ENCODE results near the gene DDX59. TPM values are rescaled to one million over a fixed set of nuclear protein-coding genes. Genes with fewer than 3 reads are reported as not detected.

Gene DDX59
- total RNA-seq, 1 experiment from 2014 or later: 35.9 TPM

DNA sequence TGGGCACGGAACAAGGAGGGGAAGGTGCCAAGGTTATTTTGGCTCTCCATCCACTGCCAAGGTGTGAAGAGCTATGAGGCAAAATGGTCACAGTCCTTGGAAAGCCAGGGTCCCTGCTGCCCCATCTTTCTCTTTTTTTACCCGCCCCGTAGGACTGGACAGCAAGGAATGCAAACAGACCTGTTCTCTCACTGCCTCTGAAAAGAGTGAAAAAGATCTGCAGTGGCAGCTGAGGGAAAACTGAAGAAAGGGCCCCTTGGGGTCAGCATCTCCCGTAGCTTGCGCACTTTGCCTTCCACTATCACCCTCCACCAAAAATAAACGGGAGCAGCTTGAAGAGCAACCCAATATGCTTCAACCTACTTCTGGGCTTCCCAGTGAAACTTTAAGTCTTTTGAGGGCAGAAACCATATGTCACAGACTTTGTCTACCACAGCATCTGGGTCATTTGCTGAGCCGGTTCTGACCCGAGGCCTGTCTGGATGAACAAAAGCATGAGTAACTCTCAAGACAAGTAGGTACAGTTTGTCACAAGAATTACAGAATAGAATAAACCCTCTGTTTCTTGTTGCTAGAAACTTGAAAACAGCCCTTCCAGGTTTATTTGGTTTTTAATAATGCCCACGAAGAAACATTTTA lies 39.7 kb downstream of the DDX59 start:
- Histone ChIP-seq H3K79me2 (ENCODE audit: low read depth) (no peaks in the 10 kb centered on the region), H3F3A (ENCODE audit: insufficient read depth, low read depth) (no peaks in the 10 kb centered on the region), H3K36me3 (ENCODE audit: low read depth) (no peaks in the 10 kb centered on the region), H3K27me3 (ENCODE audit: insufficient read depth, low read depth) (no peaks in the 10 kb centered on the region), H3K4me2 (no peak overlapping the region), H3K4me1 (replicated peaks; ENCODE audit: insufficient read depth) (no peaks in the 10 kb centered on the region; the same call in 1 of the 2 replicates), H4K20me1 (ENCODE audit: insufficient read depth) (no peaks in the 10 kb centered on the region), H2AFZ (no peak overlapping the region), H3K9me3 (ENCODE audit: insufficient read depth, low read depth) (no peaks in the 10 kb centered on the region), H3K27ac (no peak overlapping the region), H3K4me3 (no peak overlapping the region), H3K9me2 (ENCODE audit: insufficient read depth) (no peaks in the 10 kb centered on the region)
- peak in 1 of 2 experiments; percentile 40 for DNase-seq
- no TSS peak for BruUV-seq (replicated peaks)
- ChIA-PET CTCF (interaction anchor here (0.6 kb wide), 1 partner anchor 38 kb away, joined by 6 read pairs; no protein-coding TSS in a partner anchor), POLR2A (ENCODE audit: unreplicated experiment) (interaction anchor here (0.6 kb wide), 1 partner anchor 40 kb away, joined by 4 read pairs; the partner anchor contains the start of gene DDX59)
- intact Hi-C loops (cut with micrococcal nuclease; ENCODE audit: unreplicated experiment): no loop called here
- TF ChIP-seq, protein P1, sequence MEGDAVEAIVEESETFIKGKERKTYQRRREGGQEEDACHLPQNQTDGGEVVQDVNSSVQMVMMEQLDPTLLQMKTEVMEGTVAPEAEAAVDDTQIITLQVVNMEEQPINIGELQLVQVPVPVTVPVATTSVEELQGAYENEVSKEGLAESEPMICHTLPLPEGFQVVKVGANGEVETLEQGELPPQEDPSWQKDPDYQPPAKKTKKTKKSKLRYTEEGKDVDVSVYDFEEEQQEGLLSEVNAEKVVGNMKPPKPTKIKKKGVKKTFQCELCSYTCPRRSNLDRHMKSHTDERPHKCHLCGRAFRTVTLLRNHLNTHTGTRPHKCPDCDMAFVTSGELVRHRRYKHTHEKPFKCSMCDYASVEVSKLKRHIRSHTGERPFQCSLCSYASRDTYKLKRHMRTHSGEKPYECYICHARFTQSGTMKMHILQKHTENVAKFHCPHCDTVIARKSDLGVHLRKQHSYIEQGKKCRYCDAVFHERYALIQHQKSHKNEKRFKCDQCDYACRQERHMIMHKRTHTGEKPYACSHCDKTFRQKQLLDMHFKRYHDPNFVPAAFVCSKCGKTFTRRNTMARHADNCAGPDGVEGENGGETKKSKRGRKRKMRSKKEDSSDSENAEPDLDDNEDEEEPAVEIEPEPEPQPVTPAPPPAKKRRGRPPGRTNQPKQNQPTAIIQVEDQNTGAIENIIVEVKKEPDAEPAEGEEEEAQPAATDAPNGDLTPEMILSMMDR (conservative IDR thresholded peaks at IDR 0.05): no peak
- TF ChIP-seq EZH2 (IDR thresholded peaks at IDR 0.05; ENCODE audit: low read depth): no peak

DNA sequence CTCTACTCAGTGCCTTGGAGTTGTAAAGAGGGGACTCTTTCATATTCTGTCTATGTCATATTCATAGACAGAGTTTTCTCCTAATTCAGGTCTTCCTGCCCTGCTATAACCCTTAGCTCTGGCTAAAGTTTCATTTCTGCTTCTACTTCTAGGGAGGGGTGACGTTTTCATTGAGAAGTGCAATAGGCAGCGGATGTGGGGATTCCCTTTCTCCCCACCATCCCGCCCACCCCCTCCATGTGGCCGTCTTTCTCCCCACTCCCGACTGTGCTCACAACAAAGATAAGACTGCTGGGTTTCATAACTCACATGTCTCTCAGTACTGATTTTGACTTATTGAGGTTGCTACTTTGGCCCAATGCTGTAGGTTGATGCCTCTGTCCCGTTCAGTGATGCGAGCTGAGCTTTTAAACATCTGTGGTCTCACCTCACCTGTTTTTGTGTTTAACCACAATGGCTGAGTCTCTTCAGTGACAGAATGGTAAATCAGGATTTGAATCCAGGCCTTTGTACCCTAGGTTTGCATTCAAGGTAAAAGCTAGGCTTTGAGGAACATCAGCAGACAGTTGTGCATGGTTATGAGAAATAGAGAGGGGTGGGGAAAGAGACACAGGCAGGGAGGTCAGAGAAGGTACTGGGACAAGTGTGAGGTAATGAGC lies 41.4 kb downstream of the DDX59 start:
- H3K27me3 ChIP-seq (ENCODE audit: insufficient read depth, low read depth): no peaks in the 10 kb centered on the region
- H3K36me3 ChIP-seq (ENCODE audit: low read depth): no peaks in the 10 kb centered on the region
- intact Hi-C loops (cut with micrococcal nuclease; ENCODE audit: unreplicated experiment): no loop called here
- H3K9me2 ChIP-seq (ENCODE audit: insufficient read depth): no peaks in the 10 kb centered on the region
- H3K4me1 ChIP-seq (replicated peaks; ENCODE audit: insufficient read depth): no peaks in the 10 kb centered on the region; the same call in 1 of the 2 replicates
- ChIA-PET POLR2A (ENCODE audit: unreplicated experiment) (no interaction called here), CTCF (no interaction called here)
- no peaks in the 10 kb centered on the region for H3K79me2 ChIP-seq (ENCODE audit: low read depth)
- H3K27ac ChIP-seq: no peak overlapping the region
- TF ChIP-seq, protein P1 (conservative IDR thresholded peaks at IDR 0.05): no peak
- no peak for TF ChIP-seq EZH2 (IDR thresholded peaks at IDR 0.05; ENCODE audit: low read depth)
- no TSS peak for BruUV-seq (replicated peaks)
- H4K20me1 ChIP-seq (ENCODE audit: insufficient read depth): no peaks in the 10 kb centered on the region
- no peak overlapping the region for H2AFZ ChIP-seq
- H3K9me3 ChIP-seq (ENCODE audit: insufficient read depth, low read depth): no peaks in the 10 kb centered on the region
- H3K4me2 ChIP-seq: no peak overlapping the region
- no peak overlapping the region for H3K4me3 ChIP-seq
- DNase-seq: no peak
- H3F3A ChIP-seq (ENCODE audit: insufficient read depth, low read depth): no peaks in the 10 kb centered on the region

DNA sequence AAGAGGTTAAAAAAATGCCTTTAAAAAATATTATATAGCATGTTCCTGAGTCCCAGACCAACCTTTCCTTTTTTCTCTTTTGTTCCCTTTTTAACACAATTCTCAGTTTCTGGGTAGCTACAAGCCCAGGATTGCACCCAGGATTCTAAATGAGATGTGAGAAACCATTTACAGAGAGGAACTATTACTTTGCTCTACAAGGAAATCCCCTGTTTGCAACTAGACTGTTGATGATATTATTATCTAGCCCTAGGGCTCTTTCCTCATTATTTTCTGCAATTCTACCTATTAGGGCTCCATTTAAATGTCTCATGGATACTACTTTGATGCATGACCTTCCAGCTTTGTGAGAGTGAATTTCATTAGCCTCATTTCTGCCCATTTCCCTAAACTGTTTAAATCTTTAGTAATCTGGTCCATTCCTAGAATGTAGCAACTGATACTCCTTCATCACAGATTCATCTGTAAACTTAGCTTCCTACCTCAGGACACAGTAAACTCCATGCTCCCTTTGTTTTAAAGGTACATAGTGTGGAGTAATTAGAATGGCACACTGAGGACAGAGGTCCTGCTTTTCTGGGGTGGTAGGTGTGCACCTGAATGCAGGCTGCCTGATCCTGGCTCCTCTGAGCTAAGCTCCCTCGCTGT lies 42.0 kb downstream of the DDX59 start:
- Histone ChIP-seq H4K20me1 (ENCODE audit: insufficient read depth) (no peaks in the 10 kb centered on the region), H3K79me2 (ENCODE audit: low read depth) (no peaks in the 10 kb centered on the region), H3K27me3 (ENCODE audit: insufficient read depth, low read depth) (no peaks in the 10 kb centered on the region), H2AFZ (no peak overlapping the region), H3K4me2 (no peak overlapping the region), H3K27ac (no peak overlapping the region), H3F3A (ENCODE audit: insufficient read depth, low read depth) (no peaks in the 10 kb centered on the region), H3K4me1 (replicated peaks; ENCODE audit: insufficient read depth) (no peaks in the 10 kb centered on the region; the same call in 1 of the 2 replicates), H3K4me3 (no peak overlapping the region), H3K9me2 (ENCODE audit: insufficient read depth) (no peaks in the 10 kb centered on the region), H3K36me3 (ENCODE audit: low read depth) (no peaks in the 10 kb centered on the region), H3K9me3 (ENCODE audit: insufficient read depth, low read depth) (no peaks in the 10 kb centered on the region)
- TF ChIP-seq, protein P1 (conservative IDR thresholded peaks at IDR 0.05): no peak
- no peak for TF ChIP-seq EZH2 (IDR thresholded peaks at IDR 0.05; ENCODE audit: low read depth)
- POLR2A ChIA-PET (ENCODE audit: unreplicated experiment): interaction anchor here (0.6 kb wide), 1 partner anchor 492 kb away, joined by 5 read pairs; no protein-coding TSS in a partner anchor
- DNase-seq: no peak
- CTCF ChIA-PET: interaction anchor here (0.6 kb wide), 1 partner anchor 597 kb away, joined by 3 read pairs; no protein-coding TSS in a partner anchor
- intact Hi-C loops (cut with micrococcal nuclease; ENCODE audit: unreplicated experiment): no loop called here
- BruUV-seq (replicated peaks): no TSS peak
